ENCODE measurements around the gene NRF1. TPM values are rescaled to one million over a fixed set of nuclear protein-coding genes. Genes with fewer than 3 reads are reported as not detected.

NRF1 gene
- total RNA-seq, 1 donor from 2014 or later = 14.2 TPM

- no peak for DNase-seq (ENCODE audit: low read depth, low spot score)
Observed at GRCh38 chr7:129730159-129730558, 118.6 kb downstream of the NRF1 start.

GRCh38 chr7:129734400-129734799, 122.9 kb downstream of the NRF1 start:
- no peak for DNase-seq (ENCODE audit: low read depth, low spot score)

- DNase-seq (ENCODE audit: low read depth, low spot score) = peak; percentile 32
Observed at GRCh38 chr7:129739427-129739826, 127.9 kb downstream of the NRF1 start.

GRCh38 chr7:129740574-129741410, 129.3 kb downstream of the NRF1 start:
- no peak for DNase-seq (ENCODE audit: low read depth, low spot score)

DNA sequence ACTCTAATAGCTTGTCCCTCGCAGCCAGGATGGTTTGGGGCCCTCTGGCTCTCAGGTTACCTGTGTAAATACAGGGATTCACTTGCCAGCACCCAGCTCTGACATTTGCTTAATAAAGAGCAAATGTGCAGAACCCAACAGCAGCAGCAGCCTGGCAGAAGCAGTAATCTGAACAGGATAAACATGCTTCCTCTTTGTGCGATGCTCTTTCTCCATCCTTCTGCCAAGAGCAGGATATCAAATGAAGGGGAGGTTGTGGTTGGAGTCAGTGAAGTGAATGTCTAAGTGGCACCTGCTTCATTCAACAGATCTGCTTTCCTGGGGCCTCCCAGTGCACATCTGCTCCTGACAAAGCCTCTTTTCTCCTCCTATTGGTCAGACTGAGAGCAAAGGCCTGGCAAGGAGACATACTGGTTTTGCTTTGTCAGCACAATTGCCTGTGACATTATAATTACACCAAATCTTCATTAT, 130.3 kb downstream of the NRF1 start:
- no peak for DNase-seq (ENCODE audit: low read depth, low spot score)

GRCh38 chr7:129742256-129742655, 130.7 kb downstream of the NRF1 start:
- DNase-seq (ENCODE audit: low read depth, low spot score) = no peak

DNA sequence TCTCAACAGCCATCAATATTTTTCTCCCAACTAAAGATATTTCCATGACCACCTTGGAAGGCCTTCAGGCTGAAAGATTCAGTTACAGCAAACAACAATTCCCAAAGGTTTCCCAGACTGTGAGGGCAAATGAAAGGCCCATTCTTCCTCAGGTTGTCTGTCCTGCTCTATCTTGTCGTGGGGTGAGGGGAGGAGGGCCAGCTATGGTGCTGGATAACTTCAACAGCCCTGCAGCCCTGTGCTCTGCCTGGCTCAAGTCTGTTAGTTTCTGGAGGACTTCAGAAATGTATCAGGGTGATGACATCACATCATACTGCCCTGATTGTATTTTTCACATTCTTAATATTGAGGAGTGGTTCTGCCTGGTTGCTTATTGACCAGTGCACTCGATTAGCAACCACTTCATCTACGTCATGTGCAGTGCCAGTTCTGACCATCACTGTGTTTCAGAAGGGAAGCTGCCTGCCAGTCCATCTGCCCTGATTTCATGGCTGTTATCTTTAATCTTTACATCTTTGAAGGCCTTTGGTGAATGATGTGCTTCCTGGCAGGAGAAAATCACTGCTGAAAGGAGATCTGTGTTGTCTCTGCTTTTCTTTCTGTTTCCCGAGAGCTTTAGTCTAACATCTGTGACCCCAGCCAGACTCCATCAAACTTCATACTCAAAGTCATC, 135.5 kb downstream of the NRF1 start:
- DNase-seq (ENCODE audit: low read depth, low spot score) = no peak

GRCh38 chr7:129748356-129749109, 137.0 kb downstream of the NRF1 start:
- no peak for DNase-seq (ENCODE audit: low read depth, low spot score)

- DNase-seq (ENCODE audit: low read depth, low spot score) = no peak
Observed at GRCh38 chr7:129750091-129750490, 138.6 kb downstream of the NRF1 start.

DNA sequence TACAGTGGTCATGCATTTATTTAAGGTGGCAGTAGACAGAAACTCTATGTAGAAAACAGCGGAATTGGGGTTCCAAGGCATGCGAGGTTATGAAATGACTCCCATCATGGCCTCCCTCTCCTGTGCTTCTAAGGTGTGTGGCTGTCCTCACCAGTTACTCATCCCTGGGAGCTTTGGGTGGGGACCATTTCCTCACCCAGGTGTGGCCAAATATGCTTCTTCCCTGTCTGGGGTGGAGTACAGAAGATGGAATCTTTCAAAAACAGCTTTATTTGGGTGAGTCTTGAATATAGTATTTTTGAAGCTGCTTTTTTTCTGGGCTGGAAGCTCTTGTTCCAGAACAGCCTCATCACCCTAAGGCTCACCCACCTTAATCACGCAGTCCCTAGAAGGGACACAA, 139.0 kb downstream of the NRF1 start:
- DNase-seq (ENCODE audit: low read depth, low spot score) = no peak

- DNase-seq (ENCODE audit: low read depth, low spot score) = no peak
Observed at GRCh38 chr7:129751916-129752315, 140.4 kb downstream of the NRF1 start.

GRCh38 chr7:129752760-129753159, 141.2 kb downstream of the NRF1 start:
- no peak for DNase-seq (ENCODE audit: low read depth, low spot score)

- no peak for DNase-seq (ENCODE audit: low read depth, low spot score)
Observed at GRCh38 chr7:129754406-129754805, 142.9 kb downstream of the NRF1 start.

GRCh38 chr7:129757991-129758390, 146.5 kb downstream of the NRF1 start:
- DNase-seq (ENCODE audit: low read depth, low spot score) = no peak

- no peak for DNase-seq (ENCODE audit: low read depth, low spot score)
Observed at GRCh38 chr7:129762387-129762969, 151.0 kb downstream of the NRF1 start.

- DNase-seq (ENCODE audit: low read depth, low spot score) = no peak
Observed at GRCh38 chr7:129764247-129765084, 152.9 kb downstream of the NRF1 start.

DNA sequence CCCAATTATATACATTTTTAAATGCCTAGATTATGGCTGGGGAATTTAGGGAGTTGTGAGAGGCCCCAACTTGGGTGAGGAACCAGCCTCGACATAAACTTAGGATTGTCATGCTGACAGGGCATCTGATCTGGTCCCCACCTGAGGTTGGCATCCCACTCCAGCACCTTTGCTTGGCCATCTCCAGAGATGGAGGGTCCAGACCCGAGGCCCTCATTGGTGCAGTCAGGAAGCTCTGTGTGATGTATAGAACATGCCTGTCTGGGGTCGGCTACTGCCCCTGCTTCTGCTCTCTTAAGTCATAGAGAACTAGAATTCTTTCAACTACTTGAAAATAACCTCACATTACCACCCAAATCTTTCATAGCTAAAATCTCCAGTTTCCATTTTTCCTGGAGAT, 153.8 kb downstream of the NRF1 start:
- no peak for DNase-seq (ENCODE audit: low read depth, low spot score)

GRCh38 chr7:129767120-129768015, 155.8 kb downstream of the NRF1 start:
- no peak for DNase-seq (ENCODE audit: low read depth, low spot score)

DNA sequence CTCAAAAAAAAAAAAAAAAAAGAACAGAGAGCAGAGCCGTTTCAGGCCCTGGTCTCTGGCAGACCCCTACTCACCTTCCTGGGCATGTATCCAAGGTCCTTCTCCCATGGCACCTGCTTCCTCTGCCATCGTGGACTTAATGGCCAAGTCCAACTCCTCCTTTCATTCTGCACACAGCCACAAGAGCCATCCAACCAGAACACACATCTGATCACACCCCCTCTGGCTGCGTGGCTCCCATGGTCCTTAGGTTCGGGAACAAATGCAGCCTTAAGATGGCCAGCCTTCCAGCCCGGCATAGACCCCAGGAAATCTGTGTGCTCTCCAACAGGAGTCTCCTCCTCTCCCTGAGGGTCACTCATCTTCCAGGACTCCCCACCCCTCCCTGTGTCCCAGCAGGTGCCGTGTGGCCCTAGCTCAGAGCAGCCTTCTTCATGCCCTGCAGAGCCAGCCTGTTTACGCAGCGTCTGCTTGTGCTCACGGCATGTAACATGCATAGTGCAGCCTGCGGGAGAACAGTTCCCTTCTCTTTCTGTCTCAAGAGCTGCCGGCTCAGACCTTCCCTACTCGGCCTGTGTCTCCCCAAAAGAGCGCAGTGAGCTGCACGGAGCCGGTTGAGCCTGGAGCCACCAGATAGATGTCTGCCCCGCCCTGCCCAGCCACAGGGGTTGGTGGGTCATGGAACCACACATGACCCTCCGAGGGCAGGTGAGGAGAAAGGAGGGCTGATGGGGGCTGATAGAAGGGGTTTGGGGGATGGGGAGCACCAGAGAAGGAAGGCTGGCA, 157.3 kb downstream of the NRF1 start:
- no peak for DNase-seq (ENCODE audit: low read depth, low spot score)
